ENCODE data around the gene LINGO1. TPM values are rescaled to one million over a fixed set of nuclear protein-coding genes. Genes with fewer than 3 reads are reported as not detected.

Gene LINGO1
- polyA plus RNA-seq (ENCODE audit: insufficient read length in 3 of 3) = 10 to 100 TPM; 14.0 to 16.6 (median 14.8) TPM

DNA sequence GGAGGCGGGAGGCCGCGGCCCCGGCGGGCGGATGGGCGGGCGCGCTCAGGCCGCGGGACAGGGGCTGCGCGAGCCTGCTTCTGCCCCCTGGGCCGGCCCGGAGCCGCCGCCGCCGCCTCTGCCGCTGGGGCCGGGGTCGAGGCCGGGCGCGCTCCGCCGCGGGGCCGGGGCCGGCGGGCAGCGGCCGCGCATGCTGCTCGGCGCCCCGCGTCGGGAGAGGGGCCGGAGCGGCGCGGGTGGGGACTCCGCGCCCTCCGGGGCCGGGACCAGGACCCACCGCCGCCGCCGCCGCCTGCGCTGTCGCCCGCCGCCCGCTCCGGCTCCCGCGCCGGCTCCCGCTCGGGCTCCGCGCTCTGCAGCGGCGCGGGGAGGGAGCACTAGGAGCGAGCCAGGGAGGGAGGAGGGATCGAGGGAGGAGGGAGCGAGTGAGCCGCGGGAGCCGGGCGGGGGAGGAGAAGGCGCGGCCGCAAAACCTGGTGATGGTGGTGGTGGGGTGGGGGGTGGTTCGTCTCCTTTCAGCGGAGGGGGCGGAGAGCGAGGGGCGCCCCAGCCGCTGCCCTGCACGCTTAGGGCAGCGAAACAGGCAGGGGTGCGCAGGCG, at the start of gene LINGO1:
LINGO1 (minus strand) TSS at position 379 of the 600 bp plus-strand sequence. CDS start 597 bp downstream, outside the sequence.
- DNase-seq (ENCODE audit: low read depth in 3 of 3, low spot score in 2 of 3) = peak in 1 of 3 donors; percentile 40

DNA sequence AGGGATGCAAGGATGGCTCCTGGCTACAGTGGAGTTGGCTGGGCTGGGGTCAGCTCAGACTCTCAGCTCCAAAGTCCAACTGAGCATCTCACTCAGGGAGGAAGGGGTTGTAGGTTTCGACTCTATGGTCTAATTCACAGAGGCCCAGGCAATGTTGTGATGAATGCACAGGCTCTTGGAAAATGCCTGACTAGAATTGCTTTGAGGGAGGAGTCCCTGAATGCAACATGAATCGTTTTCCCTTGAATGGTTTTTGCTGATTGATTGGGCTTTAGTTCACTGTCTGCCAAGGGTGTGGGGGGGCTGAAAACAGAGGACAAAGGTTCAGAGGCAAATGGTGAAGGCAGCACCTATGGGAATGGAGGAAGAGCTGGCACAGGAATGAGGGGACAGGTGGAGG, 48.6 kb upstream of the LINGO1 start:
- DNase-seq (ENCODE audit: low read depth in 3 of 3, low spot score in 2 of 3) = no peak

- DNase-seq (ENCODE audit: low read depth in 3 of 3, low spot score in 2 of 3) = no peak
Measured at GRCh38 chr15:77676569-77677375, 44.1 kb upstream of the LINGO1 start.

GRCh38 chr15:77675806-77676415, 43.2 kb upstream of the LINGO1 start:
- no peak for DNase-seq (ENCODE audit: low read depth in 3 of 3, low spot score in 2 of 3)

DNA sequence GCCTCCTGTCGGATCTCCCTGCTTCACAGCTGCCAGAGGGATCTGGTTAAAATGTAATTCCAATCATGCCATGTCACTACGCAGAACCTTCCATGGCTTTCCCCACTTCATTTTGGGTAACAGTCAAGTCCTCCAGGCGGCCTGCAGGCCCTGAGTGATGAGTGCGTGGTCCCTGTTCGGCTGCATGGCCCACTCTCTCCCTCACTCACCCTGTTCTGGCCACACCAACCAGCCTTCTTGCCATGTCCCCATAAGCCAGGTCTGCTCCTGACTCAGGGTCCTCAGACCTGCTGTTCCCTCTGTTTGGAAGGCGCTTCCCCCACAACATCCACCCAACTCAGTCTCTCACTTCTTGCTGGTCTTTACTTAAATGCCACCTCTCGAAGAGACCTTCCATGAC, 41.6 kb upstream of the LINGO1 start:
- DNase-seq (ENCODE audit: low read depth in 3 of 3, low spot score in 2 of 3) = no peak

- no peak for DNase-seq (ENCODE audit: low read depth in 3 of 3, low spot score in 2 of 3)
Measured at GRCh38 chr15:77673866-77674265, 41.2 kb upstream of the LINGO1 start.

DNA sequence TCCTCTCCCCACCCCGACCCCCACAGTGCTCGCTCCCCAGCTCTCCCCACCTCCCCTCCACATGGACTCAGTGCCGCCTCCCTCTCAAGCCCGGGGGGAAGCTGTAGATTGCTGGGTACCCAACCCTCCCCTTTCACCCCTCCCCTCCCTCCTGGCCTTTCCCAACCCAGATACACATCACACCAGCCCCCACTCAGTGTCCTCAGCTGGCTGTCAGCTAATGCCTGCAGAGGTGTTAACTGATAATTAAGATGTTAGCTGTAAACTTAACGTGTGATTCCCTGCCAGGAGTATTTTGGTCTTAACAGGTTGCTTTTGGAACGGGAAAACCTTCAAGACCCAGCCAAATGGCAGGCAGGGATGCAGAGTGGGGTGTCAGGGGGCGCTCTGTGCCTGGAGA, 39.4 kb upstream of the LINGO1 start:
- DNase-seq (ENCODE audit: low read depth in 3 of 3, low spot score in 2 of 3) = no peak

DNA sequence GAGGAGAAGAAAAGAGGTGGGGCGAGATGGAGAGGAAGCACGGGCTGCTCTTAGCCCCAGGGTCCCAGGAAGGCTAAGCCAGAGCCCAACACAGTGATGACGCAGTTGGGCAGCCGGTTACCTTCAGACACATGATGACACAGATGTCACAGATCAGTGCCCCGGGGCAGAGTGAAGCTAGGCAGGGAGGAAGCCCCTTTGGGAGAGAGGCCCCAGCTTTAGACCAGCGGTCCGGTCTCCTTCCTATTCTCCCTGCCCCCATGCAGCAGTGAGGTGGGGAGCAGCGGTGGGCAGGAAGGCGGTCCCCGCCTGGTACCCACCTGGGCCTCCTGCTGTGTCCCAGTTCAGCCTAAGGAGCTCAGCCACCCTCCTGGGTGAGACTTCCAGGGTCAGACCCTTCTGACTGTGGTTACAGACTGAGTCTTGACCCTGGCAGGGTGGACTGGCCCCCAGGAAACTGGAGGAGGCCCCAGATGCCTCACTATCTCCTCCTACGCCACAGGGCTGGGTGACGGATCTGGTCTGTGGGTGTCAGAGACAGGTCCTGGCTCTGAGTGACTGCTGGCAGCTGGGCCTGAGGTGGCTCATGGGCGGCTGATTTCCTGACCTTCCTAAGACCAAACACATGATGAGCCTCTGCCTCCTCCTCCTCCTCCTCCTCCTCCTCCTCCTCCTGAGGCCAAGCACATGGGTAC, 38.8 kb upstream of the LINGO1 start:
- DNase-seq (ENCODE audit: low read depth in 3 of 3, low spot score in 2 of 3) = no peak

GRCh38 chr15:77670558-77671361, 38.0 kb upstream of the LINGO1 start:
- DNase-seq (ENCODE audit: low read depth in 3 of 3, low spot score in 2 of 3) = no peak

DNA sequence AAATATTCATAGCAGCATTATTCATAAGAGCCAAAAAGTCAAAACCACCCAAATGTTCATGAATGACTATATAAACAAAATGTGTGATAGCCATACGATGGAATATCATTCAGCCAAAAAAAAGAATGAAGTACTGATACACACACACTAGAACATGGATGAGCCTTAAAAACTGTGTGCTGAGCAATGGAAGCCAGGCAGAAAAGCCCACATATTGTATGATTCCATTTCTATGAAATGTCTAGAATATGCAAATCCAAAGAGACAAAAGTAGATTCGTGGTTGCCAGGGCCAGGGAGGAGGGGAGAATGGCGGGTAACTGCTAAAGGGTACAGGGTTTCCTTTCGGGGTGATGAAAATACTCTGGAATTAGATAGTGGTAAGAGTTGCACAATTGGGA, 37.2 kb upstream of the LINGO1 start:
- DNase-seq (ENCODE audit: low read depth in 3 of 3, low spot score in 2 of 3) = no peak

DNA sequence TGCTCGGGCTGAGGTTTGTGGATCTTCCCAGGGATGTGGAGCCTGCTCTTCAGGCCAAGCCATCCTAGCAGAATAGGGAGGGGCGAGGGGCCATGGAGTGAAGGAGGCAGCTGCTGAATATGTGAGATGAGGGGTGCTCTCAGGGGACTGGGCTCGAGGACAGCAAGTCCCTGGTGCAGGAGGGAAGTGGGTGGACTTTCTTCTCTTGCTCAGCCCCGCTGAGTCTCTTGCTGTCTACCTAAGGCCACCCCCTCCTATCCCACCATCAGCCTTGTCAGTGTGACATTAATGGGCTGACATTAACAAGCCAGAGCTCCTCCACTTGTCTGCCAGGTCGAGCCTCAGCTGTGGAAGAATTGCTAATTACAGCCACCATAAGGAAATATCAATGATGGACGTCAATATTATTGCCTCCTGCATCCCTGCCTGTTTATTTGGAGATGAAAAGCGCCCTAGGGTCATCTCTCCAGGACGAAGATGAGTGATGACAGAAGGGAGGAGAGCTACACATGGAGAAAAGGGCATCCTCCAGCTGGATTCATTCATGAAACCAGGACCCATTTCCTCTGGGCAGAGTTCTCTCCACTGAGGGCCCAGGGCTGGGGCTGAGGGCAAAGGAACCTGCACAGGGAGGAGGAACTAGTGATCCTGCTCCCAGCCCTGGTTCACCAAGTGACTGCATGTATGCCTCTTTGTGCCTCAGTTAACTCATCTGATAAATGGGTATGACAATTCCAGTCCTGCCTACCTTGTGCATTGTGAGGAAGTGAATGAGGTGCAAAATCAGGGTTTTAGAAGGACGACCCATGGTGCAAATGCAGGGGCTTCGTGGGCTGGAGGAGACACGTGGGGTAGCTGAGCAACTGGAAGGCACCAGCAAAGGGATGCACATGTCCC, 34.9 kb upstream of the LINGO1 start:
- no peak for DNase-seq (ENCODE audit: low read depth in 3 of 3, low spot score in 2 of 3)

DNA sequence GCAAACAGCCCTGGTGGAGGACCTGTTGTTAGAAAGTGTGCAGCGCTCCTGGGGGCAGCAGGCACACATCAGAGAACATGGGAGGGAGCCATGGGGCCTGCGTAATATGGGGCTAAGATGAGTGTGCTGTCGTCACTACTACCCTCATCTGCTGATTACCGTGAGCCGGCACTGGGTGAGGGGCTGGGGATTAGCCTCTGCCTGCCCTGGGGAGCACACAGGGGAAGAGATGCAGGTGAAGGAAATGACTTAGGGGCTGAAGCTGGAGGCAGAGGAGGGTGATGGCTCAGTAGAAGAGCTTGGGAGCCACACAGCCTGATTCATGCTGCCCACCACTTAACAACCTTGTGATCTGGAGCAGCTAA, 33.6 kb upstream of the LINGO1 start:
- no peak for DNase-seq (ENCODE audit: low read depth in 3 of 3, low spot score in 2 of 3)

- DNase-seq (ENCODE audit: low read depth in 3 of 3, low spot score in 2 of 3) = no peak
Measured at GRCh38 chr15:77665530-77666295, 33.0 kb upstream of the LINGO1 start.

GRCh38 chr15:77664428-77664827, 31.7 kb upstream of the LINGO1 start:
- DNase-seq (ENCODE audit: low read depth in 3 of 3, low spot score in 2 of 3) = no peak

DNA sequence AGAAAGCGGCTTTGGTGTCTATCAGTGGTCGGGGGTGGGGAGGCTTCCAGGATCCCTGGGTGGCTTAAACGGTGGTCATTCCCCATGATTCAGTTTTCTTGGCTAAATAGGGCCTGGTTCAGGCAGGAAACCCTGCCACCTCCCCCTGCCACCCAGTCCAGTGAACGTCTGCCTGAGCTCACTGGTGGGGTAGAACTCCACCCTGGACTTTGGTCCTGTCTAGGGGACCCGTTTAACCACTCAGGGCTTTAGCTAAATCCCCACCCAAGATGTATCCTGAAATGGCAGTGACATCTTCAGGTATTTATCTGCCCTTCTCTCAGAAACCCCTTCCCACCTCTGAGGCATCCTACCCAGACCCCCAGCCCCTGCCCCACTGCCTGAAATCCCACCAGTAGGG, 30.5 kb upstream of the LINGO1 start:
- DNase-seq (ENCODE audit: low read depth in 3 of 3, low spot score in 2 of 3) = no peak

- DNase-seq (ENCODE audit: low read depth in 3 of 3, low spot score in 2 of 3) = peak in 1 of 3 donors; percentile 26
Measured at GRCh38 chr15:77659350-77660321, 26.9 kb upstream of the LINGO1 start.

DNA sequence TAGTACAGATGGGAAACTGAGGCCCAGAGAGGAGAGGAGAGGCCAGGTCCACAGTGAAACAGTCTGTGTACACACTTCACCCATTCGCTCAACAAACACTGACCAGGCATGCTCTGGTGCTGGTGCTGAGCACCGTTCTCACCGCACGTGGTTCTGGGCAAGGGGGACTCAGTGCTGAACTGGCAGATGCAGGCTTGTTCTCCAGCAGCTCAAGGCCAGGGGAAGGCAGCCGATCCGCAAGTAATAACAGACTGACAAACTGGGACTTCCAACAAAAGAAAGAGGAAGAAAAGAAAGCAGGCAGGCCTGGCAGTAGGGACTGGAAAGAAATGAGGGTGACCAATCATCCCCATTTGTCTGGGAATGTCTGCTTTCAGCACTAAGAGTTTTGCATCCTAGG, 25.6 kb upstream of the LINGO1 start:
- no peak for DNase-seq (ENCODE audit: low read depth in 3 of 3, low spot score in 2 of 3)
